ENCODE measurements around the gene VPS26C. TPM values are rescaled to one million over a fixed set of nuclear protein-coding genes. Genes with fewer than 3 reads are reported as not detected.

Gene VPS26C
- total and polyA plus RNA-seq, 2 of the 8 experiments (the other 6 are each of a cell fraction or from before 2014, with no cell fraction given) = 43.5 to 71.6 TPM

DNA sequence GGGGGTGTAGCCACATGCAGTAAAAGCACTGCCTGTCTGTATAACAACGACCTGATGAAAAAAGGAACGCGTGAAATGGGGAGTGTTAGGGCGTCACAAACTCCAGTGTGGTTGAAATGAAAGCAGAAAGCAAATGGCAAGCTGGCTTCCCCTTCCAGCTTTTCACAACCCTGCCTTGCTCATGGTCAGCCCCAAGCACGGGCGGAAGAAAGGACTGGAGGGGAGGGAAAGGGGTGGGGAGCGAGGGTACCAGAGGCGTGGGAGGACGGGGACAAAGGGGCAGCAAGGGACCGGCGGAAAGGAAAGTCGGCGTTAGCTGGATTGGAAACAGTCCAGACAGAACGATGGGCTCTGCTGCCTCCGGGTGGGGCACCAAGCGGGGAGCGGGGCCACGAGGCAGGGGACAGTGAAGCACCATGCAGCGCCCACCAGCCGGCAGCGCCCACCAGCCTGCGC is 9.6 kb downstream of the VPS26C start:
- H3K56ac ChIP-seq (replicated peaks; ENCODE audit: insufficient read length, low read depth, low read length) = peak overlapping the region; percentile 70
- peak overlapping the region; percentile 93; the same call in 1 of the 2 replicates for H2BK12ac ChIP-seq (ENCODE audit: low read depth, low read length)
- peak overlapping the region; percentile 92 for H3K27ac ChIP-seq (ENCODE audit: low read depth, low read length)
- H3K79me2 ChIP-seq (ENCODE audit: control insufficient read depth in 1 of 2, insufficient read depth in 2 of 2, low read length in 2 of 2) = peaks cover 3 to 79% of the 10 kb centered on the region in 2 experiments; a peak in 3 of 4 replicates
- H4K91ac ChIP-seq (replicated peaks; ENCODE audit: insufficient read length, low read length) = peak overlapping the region; percentile 97
- ChIA-PET CTCF (ENCODE audit: partially characterized antibody) (no interaction called here), POLR2A (ENCODE audit: partially characterized antibody) (interaction anchor here (0.6 to 3.5 kb wide), 11 partner anchors 10 to 1008 kb away, joined by 3 to 36 read pairs (median 5); partner anchors contain the start of gene VPS26C)
- peak; percentile 7 for FAIRE-seq
- H3K79me1 ChIP-seq (ENCODE audit: low read depth, low read length) = peaks cover 6% of the 10 kb centered on the region
- H2BK15ac ChIP-seq (ENCODE audit: low read length) = peak overlapping the region; percentile 94; the same call in 1 of the 2 replicates
- H3K18ac ChIP-seq (ENCODE audit: extremely low read depth, low read length) = peak overlapping the region; percentile 92
- peaks cover 0 to 13% (median 2%) of the 10 kb centered on the region in 4 experiments; a peak in 4 of 7 replicates for H3K4me1 ChIP-seq (replicated peaks in 1 of 4; ENCODE audit: control insufficient read depth in 3 of 4, insufficient read depth in 4 of 4, low read length in 3 of 4)
- H3K27me3 ChIP-seq (replicated peaks in 1 of 4; ENCODE audit: control insufficient read depth in 3 of 4, extremely low read depth in 1 of 4, insufficient read depth in 3 of 4, low read length in 3 of 4) = no peaks in the 10 kb centered on the region
- peaks cover 0 to 12% (median 0%) of the 10 kb centered on the region in 4 experiments; a peak in 2 of 8 replicates for H3K36me3 ChIP-seq (ENCODE audit: control insufficient read depth in 2 of 4, insufficient read depth in 4 of 4, low read length in 3 of 4)
- H3K4me2 ChIP-seq (ENCODE audit: insufficient read depth in 1 of 2, low read depth in 2 of 2, low read length in 2 of 2) = peak overlapping the region; percentile 91 to 95
- H3K23ac ChIP-seq (ENCODE audit: insufficient read length) = no peak overlapping the region
- no peaks in the 10 kb centered on the region for H3K9me3 ChIP-seq (ENCODE audit: insufficient read depth in 2 of 2, low read depth in 1 of 2, low read length in 1 of 2)
- no peak overlapping the region for H3K14ac ChIP-seq (ENCODE audit: insufficient read length)
- H3K4me3 ChIP-seq (ENCODE audit: extremely low read depth in 1 of 4, insufficient read depth in 2 of 4, low read depth in 3 of 4, low read length in 4 of 4) = peak overlapping the region; percentile 63 to 82 (median 66)
- 0 out of 2 replicates have a peak overlapping the region, but pooled peaks have one; percentile 29 for H2BK20ac ChIP-seq (ENCODE audit: low read length)
- H4K20me1 ChIP-seq (replicated peaks in 1 of 2; ENCODE audit: control insufficient read depth in 1 of 2, insufficient read depth in 2 of 2, low read length in 2 of 2) = peaks cover 2 to 8% of the 10 kb centered on the region in 2 experiments
- H2AK5ac ChIP-seq (ENCODE audit: low read depth, low read length) = peak overlapping the region; percentile 89
- peak overlapping the region; percentile 97 for H3K4ac ChIP-seq (replicated peaks; ENCODE audit: insufficient read length, low read depth, low read length)
- peak overlapping the region; percentile 93 for H2BK120ac ChIP-seq (replicated peaks; ENCODE audit: low read depth, low read length)
- no peak for DNase-seq (ENCODE audit: low read depth in 1 of 2, low spot score in 2 of 2)
- peaks cover 14% of the 10 kb centered on the region for H3K23me2 ChIP-seq (ENCODE audit: low read depth, low read length)
- H4K5ac ChIP-seq (ENCODE audit: insufficient read length, low read depth, low read length) = peak overlapping the region; percentile 73
- H2AFZ ChIP-seq (ENCODE audit: low read length) = peak overlapping the region; percentile 1; the same call in 1 of the 2 replicates
- H4K8ac ChIP-seq (ENCODE audit: extremely low read depth, insufficient read depth, low read length) = peak overlapping the region; percentile 98
- 1% methylated on average over 22 of the region's 22 CpGs; no CpG with 5 or more reads in 1 of the 2 experiments for WGBS, 2 experiments (ENCODE audit: extremely low coverage in 1 of 2, insufficient coverage in 1 of 2, insufficient read length in 1 of 2, insufficient replicate concordance in 2 of 2, low coverage in 1 of 2, low lambda C conversion rate in 2 of 2, missing lambda C conversion rate in 1 of 2)
- H3K9ac ChIP-seq (replicated peaks in 1 of 4; ENCODE audit: extremely low read depth in 1 of 4, low read depth in 3 of 4, low read length in 3 of 4) = peak overlapping the region; percentile 91 to 94 (median 93)
- peak overlapping the region; percentile 92 for H2BK5ac ChIP-seq (ENCODE audit: low read depth, low read length)
- TF ChIP-seq PHF8 (conservative IDR thresholded peaks at IDR 0.05; ENCODE audit: low read depth, low read length) (peak; percentile 64; the same call in 1 of the 2 replicates), EGR1 (IDR thresholded peaks at IDR 0.05; ENCODE audit: borderline replicate concordance, low read depth, low read length) (peak; percentile 76; the same call in 1 of the 2 replicates)
- TF ChIP-seq, protein P1, sequence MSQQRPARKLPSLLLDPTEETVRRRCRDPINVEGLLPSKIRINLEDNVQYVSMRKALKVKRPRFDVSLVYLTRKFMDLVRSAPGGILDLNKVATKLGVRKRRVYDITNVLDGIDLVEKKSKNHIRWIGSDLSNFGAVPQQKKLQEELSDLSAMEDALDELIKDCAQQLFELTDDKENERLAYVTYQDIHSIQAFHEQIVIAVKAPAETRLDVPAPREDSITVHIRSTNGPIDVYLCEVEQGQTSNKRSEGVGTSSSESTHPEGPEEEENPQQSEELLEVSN (IDR thresholded peaks at IDR 0.05) = no peak; the same call in 1 of the 2 replicates
